T-helper 17 cell (primary cell): ENCODE data around the gene CUL4B. TPM values are rescaled to one million over a fixed set of nuclear protein-coding genes. Genes with fewer than 3 reads are reported as not detected.

Experiments
- ATAC-seq: fragments of 150-1000 bp; cut with Tn5 transposase; 2 replicates; pipeline ENCODE4 v1.10.0; 2021; ENCODE audit warnings: mild to moderate bottlenecking, moderate library complexity
- DNase-seq, 3 donors: peaks; one replicate each; pipeline versions ENCODE4 v3.0.0 to v3.0.0-alpha.2; 2020 to 2021
- H3K9me3 ChIP-seq: one replicate; pipeline ENCODE4 v1.7.0; 2013; ENCODE audit warnings: low read length, mild to moderate bottlenecking; ENCODE audit not compliant: control insufficient read depth, poor library complexity, severe bottlenecking
- H3K27ac Mint-ChIP-seq: one replicate; pipeline ENCODE4 v1.8.0; 2022; ENCODE audit warnings: mild to moderate bottlenecking, moderate library complexity, mixed read lengths
- H3K27me3 Mint-ChIP-seq: one replicate; pipeline ENCODE4 v1.8.0; 2022; ENCODE audit warnings: mixed read lengths
- H3K36me3 Mint-ChIP-seq: one replicate; pipeline ENCODE4 v1.8.0; 2022; ENCODE audit warnings: low read depth, mixed read lengths
- H3K4me1 Mint-ChIP-seq: one replicate; pipeline ENCODE4 v1.8.0; 2022; ENCODE audit warnings: mild to moderate bottlenecking, mixed read lengths
- H3K4me3 Mint-ChIP-seq: one replicate; pipeline ENCODE4 v1.8.0; 2022; ENCODE audit warnings: mild to moderate bottlenecking, moderate library complexity, mixed read lengths
- total RNA-seq, 4 donors: library from RNA in 2 of 4; stranded (reverse) in 2 of 4; gene quantifications; one replicate each; pipeline ENCODE4 v1.2.3 and lab custom pipeline; 2022 to 2026

CUL4B gene
- total RNA-seq, 2 donors from 2014 or later: 32.4 to 33.9 TPM

DNA sequence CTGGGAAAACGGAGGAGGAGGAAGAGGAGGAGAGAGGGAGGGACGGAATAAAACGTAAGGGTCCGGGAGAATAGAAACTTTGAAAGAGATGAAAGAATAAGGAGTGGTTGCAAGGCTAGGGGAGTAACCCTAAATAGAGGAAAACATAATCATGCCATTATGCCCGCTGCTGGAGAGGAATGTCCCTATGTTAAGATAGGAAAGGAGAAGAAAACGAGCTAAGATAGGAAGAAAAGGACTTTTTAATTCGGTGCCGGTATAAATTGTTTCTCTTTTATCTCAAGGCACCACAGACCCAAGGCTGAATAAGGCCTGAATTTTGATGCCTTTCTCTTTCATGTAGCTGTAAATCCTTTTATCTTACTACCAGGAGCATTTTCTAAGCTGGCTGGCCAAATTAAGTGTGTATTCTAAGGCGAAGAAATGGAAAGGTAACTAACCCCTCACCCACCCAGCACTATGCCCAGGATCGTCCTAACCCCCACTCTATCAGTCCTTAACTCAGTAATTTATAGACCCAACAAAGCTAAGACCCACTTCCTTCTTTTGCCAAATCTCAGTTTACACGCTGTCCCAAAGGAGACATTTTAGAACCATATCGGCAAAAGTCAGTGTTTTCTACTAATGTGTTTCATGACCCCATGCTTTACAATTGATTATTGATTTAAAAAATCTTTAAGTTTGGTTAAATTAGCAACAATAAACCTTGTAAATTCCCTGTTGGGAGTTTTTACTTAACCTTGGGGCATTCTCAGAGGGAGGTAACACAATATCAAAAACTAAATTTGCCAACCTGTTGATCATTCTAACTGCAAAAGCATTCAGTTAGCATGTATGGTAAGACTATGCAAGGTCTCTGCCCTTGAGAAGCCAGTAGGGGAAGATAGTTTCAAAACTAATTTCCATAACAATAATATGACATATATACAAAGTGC, 1.1 kb upstream of the CUL4B start:
- Mint-ChIP-seq H3K4me3 (peak overlapping the region; percentile 99), H3K4me1 (peaks cover 9% of the 10 kb centered on the region), H3K27me3 (no peaks in the 10 kb centered on the region), H3K27ac (peak overlapping the region; percentile 96), H3K36me3 (peaks cover 2% of the 10 kb centered on the region)
- ATAC-seq: no peak
- no peak for DNase-seq
- no peaks in the 10 kb centered on the region for H3K9me3 ChIP-seq

DNA sequence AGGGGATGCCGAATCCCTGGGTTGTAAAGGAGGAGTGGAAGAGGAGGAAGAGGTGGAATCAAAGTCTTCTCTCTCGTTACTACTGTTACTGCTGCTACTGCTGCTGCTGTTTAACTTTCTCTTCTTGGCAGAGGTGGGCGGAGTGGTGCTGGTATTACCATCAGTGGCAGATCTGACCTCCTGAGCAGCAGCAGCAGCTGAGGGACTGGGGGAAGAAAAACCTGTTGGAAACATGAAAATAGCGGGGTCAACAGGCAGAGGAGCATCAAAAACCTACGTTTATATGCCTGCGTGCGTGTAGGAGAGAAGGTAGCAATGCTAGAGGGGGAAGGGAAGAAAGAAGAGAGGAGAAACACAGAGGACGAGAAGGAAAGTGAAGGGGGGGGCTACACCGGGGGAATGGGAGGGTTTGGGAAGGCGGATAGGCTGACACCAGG, 339 bp downstream of the CUL4B start:
- Mint-ChIP-seq H3K4me1 (peaks cover 9% of the 10 kb centered on the region), H3K36me3 (peaks cover 2% of the 10 kb centered on the region), H3K27ac (peak overlapping the region; percentile 96), H3K4me3 (peak overlapping the region; percentile 99), H3K27me3 (no peaks in the 10 kb centered on the region)
- peak in 1 of 3 donors; percentile 4 for DNase-seq
- H3K9me3 ChIP-seq: no peaks in the 10 kb centered on the region
- ATAC-seq: peak; percentile 39

DNA sequence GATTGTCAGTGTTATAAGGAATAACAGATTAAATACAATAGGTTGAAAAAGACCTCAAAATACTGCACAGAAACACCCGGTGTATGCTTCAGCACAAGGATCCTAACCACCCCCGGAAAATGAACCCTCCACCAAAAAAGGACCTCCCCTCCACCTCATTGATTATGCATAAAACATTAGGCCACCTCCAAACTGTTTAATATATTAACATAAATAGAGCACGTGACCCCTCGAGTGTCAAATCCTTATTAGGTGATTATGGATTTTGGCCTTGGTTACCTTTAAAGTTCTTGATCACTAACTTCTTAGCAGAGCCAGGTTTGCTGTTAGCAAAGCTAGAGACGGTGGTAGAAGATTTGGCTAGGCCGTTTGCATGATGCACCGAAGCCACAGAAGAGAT, 958 bp downstream of the CUL4B start:
- peak overlapping the region; percentile 96 for H3K27ac Mint-ChIP-seq
- peak overlapping the region; percentile 99 for H3K4me3 Mint-ChIP-seq
- H3K36me3 Mint-ChIP-seq: peaks cover 2% of the 10 kb centered on the region
- DNase-seq (no peak), ATAC-seq (no peak)
- H3K9me3 ChIP-seq: no peaks in the 10 kb centered on the region
- H3K27me3 Mint-ChIP-seq: no peaks in the 10 kb centered on the region
- H3K4me1 Mint-ChIP-seq: peaks cover 12% of the 10 kb centered on the region

DNA sequence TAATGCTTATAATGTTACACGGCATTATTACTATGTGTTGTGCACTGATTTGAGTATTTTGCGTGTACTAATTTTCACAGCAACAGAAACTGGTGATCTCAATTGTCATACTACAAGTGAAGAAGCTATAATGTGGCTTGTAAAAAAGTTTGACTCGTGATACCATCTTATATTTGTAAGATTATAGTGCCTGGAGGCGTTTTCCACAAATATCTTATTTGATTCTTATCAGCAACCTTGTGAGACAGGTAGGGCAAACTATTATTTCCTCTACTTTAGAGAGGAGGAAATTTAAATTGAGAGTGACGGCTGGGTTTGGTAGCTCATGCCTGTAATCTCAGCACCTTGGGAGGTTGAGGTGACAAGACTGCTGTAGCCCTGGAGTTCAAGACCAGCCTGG, 4.5 kb downstream of the CUL4B start:
- Mint-ChIP-seq H3K4me1 (peaks cover 5% of the 10 kb centered on the region), H3K27me3 (no peaks in the 10 kb centered on the region), H3K4me3 (no peak overlapping the region), H3K36me3 (no peaks in the 10 kb centered on the region), H3K27ac (no peak overlapping the region)
- no peak for ATAC-seq
- no peaks in the 10 kb centered on the region for H3K9me3 ChIP-seq
- no peak for DNase-seq

DNA sequence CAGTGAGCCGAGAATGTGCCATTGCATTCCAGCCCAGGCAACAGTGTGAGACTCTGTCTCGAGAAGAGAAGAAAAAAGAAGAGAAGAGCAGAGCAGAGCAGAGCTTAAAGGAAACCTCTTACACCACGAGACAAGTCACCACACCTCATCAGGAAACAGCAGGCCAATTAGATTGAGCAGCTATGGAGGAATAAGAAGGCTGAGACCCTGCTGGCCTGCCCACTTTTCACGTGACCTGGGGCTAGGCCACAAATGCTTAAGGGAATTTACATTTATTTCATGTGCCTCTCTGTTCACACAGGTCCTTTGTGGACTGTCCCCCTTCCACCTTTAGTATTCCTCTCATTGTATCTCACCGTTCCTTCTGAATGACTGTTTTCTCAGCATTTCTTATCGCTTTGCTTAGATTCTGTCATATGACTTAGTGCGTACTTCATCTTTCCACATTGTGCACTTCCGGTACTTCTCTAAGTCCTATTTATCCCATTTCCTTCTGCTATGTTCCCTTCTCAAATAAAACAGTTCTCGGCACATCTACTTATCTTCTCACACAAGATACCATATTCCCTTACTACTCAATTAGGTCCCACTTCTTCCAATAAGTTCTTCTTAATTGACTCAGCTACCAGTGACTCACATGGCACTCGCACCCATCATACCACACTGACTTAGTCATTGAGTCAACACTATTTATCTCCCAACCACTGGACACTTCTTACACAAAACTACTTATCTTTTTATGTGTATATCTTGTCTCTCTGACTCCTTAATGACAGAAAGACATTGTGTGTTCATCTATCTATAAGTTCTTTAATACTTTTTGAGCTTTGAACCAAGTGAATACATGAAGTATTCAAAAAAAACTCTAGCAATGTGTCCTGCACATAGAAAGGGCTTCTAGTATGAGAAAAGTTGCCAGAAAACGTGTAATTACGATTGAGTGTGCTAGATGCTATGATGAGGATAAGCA, 11.0 kb downstream of the CUL4B start:
- H3K4me3 Mint-ChIP-seq: no peak overlapping the region
- no peaks in the 10 kb centered on the region for H3K9me3 ChIP-seq
- peaks cover 7% of the 10 kb centered on the region for H3K4me1 Mint-ChIP-seq
- no peaks in the 10 kb centered on the region for H3K36me3 Mint-ChIP-seq
- no peak for ATAC-seq
- H3K27ac Mint-ChIP-seq: peak overlapping the region; percentile 74
- H3K27me3 Mint-ChIP-seq: no peaks in the 10 kb centered on the region
- DNase-seq: no peak

DNA sequence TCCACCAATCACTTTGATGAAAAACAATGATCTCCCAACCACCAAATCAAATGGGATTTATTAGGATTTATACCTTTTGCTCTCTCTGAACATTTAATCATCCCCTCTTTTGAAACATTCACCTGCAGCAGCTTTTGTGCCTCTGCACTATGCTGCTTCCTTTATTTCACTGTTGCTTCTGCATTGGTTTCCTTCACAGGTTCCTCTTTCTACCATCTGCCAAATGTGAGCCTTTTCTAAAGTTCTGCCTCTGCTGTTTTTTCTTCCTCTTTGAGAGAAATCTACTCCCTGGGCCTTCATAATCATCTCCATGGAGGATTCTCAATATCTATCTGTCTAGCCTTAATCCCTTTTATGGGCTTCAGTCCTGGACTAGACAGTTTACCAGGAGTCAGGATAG, 24.7 kb downstream of the CUL4B start:
- ATAC-seq: no peak
- Mint-ChIP-seq H3K4me3 (no peak overlapping the region), H3K36me3 (peaks cover 6% of the 10 kb centered on the region), H3K27me3 (no peaks in the 10 kb centered on the region), H3K27ac (no peak overlapping the region), H3K4me1 (peaks cover 4% of the 10 kb centered on the region)
- DNase-seq: no peak
- no peaks in the 10 kb centered on the region for H3K9me3 ChIP-seq

DNA sequence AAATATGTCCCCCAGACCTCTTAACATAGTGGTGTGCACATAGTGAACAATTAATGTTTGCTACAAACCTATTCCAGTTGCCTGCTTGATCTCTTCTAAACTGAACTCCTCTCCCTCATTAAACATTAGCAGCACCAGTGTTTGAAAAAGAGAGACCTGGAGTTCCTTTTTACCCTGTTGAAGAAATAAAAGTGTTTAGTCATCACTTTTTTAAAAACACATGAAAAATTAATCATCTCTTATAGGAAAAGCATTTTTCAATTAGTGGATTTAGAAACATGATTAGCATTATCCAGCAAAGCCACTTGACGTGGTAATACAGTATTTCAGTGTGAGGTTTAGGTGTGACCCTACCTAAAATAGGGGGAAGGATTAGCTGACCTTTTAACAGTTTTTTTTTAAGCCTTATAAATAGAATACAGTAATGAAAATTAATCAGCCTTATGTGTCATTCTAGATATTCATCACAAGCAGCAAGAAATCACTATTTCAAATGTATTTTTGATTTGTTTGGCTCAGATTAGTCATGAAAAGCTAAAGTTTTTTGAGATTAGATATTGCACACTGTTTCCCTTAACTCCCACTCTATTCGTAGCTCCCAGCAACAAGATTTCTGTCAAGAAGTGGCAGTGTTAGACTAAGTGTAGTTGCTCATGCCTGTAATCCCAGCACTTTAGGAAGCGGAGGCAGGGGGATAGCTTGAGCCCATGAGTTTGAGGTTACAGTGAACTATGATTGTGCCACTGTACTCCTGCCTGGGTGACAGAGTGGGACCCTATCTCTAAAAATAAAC, 26.2 kb downstream of the CUL4B start:
- Mint-ChIP-seq H3K27ac (no peak overlapping the region), H3K36me3 (peaks cover 6% of the 10 kb centered on the region), H3K4me1 (peaks cover 4% of the 10 kb centered on the region), H3K4me3 (no peak overlapping the region), H3K27me3 (no peaks in the 10 kb centered on the region)
- DNase-seq (no peak), ATAC-seq (no peak)
- no peaks in the 10 kb centered on the region for H3K9me3 ChIP-seq

DNA sequence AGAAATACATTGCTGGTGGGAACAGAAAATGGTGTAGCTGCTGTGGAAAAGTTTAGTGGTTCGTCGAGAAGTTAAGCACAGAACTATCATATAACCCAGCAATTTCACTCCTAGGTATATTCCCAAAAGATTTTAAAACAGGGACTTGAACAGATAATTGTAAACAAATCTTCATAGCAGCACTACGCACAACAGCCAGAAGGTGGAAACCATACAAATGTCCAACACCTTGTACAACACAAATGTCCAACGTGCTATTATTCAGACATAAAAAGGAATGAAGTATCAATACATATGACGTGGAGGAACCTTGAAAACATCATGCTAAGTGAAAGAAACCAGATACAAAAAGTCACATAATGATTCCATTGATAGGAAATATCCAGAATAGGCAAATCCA, 37.9 kb downstream of the CUL4B start:
- H3K36me3 Mint-ChIP-seq: peaks cover 5% of the 10 kb centered on the region
- H3K27me3 Mint-ChIP-seq: no peaks in the 10 kb centered on the region
- peaks cover 2% of the 10 kb centered on the region for H3K4me1 Mint-ChIP-seq
- DNase-seq (no peak), ATAC-seq (no peak)
- no peak overlapping the region for H3K4me3 Mint-ChIP-seq
- H3K9me3 ChIP-seq: no peaks in the 10 kb centered on the region
- H3K27ac Mint-ChIP-seq: no peak overlapping the region

DNA sequence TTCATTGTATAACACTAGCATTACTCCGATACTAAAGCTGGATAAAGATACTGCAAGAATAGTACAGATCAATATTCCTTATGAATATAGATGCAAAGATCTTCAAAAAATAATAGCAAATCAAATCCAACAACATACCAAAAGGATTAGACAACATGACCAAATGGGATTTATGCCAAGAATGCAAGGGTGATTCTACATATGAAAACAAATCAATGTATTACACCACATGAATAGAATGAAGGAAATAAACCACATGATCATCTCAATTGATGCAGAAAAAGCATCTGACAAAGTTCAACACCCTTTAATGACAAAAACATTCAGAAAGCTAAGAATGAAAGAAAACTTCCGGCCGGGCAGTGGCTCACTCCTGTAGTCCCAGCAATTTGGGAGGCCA, 42.8 kb downstream of the CUL4B start:
- peaks cover 1% of the 10 kb centered on the region for H3K36me3 Mint-ChIP-seq
- ATAC-seq (no peak), DNase-seq (no peak)
- no peak overlapping the region for H3K4me3 Mint-ChIP-seq
- no peak overlapping the region for H3K27ac Mint-ChIP-seq
- peaks cover 2% of the 10 kb centered on the region for H3K4me1 Mint-ChIP-seq
- no peaks in the 10 kb centered on the region for H3K9me3 ChIP-seq
- no peaks in the 10 kb centered on the region for H3K27me3 Mint-ChIP-seq

DNA sequence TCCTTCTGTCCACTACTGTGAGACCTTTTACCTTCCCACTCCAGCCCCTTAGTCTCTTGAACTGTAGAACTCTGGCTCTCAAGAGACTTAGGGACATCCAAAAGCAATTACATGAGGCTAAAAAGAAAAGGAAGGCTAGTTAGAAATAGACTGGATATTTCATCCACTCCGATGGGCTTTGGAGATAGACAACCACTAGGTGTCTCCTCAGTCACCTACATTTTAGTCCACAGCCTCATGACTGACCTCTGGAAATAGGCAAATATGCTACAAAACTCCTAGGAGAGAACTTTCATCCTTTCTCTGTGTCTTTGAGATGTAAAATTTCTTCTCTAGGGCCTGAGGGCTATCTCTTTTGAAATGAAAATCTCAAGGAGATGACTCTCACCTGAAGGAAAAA, 46.5 kb downstream of the CUL4B start:
- DNase-seq (no peak), ATAC-seq (no peak)
- no peak overlapping the region for H3K4me3 Mint-ChIP-seq
- H3K27ac Mint-ChIP-seq: no peak overlapping the region
- H3K36me3 Mint-ChIP-seq: no peaks in the 10 kb centered on the region
- H3K9me3 ChIP-seq: no peaks in the 10 kb centered on the region
- peaks cover 2% of the 10 kb centered on the region for H3K4me1 Mint-ChIP-seq
- no peaks in the 10 kb centered on the region for H3K27me3 Mint-ChIP-seq

DNA sequence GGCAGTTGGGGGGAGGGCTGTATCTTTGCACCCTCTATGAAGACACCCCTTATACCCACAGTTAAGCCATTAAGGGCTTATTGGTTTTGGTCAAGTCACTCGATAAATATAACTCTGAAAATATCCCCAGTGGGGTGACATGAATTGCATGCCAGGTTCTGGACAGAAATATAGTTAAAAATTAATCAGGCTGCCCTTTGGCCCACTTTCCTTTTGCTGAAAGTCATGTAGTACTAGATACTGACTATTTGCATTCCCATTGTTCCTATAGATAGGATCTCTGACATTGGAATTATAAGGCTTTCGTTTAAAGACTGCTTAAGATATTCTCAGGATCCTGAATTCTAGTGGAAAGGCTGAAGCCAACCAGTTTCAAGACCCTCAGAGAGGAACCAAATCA, 48.1 kb downstream of the CUL4B start:
- H3K27me3 Mint-ChIP-seq: no peaks in the 10 kb centered on the region
- no peaks in the 10 kb centered on the region for H3K4me1 Mint-ChIP-seq
- no peak for DNase-seq
- no peak overlapping the region for H3K4me3 Mint-ChIP-seq
- no peak for ATAC-seq
- H3K9me3 ChIP-seq: no peaks in the 10 kb centered on the region
- H3K27ac Mint-ChIP-seq: no peak overlapping the region
- no peaks in the 10 kb centered on the region for H3K36me3 Mint-ChIP-seq

DNA sequence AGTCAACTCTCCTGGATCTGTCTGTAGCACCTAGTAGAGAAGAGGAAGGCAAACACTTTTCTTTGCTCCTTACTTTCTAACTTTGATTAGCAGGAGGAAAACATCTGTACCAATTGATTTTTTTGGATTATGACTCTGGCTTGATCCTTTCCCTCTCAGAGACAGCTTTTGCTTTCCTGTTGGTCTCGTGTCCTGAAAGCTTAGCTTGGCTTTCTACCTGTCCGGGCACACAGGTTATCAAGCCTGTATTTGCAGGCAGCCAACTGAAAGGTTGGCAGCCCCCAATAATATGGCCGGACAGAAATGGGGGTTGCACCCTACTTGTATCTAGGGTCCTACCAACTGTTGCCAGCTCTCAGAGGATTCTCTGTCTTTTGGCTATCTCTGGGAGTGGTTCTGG, 48.5 kb downstream of the CUL4B start:
- ATAC-seq: no peak
- Mint-ChIP-seq H3K4me1 (no peaks in the 10 kb centered on the region), H3K4me3 (no peak overlapping the region), H3K27me3 (no peaks in the 10 kb centered on the region), H3K27ac (no peak overlapping the region), H3K36me3 (no peaks in the 10 kb centered on the region)
- no peak for DNase-seq
- H3K9me3 ChIP-seq: no peaks in the 10 kb centered on the region

DNA sequence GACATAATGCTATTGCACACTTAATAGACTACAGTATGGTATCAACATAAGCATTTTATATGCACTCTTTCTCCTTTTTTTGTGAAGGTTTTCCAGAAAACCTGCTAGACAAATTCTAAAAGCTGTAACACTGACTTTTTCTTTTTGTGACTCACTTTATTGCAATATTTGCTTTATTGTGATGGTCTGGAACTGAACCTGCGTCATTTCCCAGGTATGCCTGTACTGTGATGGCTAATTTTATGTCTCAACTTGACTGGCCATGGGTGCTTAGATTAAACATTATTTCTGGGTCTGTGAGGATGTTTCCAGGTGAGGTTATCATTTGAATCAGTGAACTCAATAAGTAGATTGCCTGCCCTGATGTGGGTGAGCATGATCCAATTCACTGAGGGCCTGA, 56.2 kb downstream of the CUL4B start:
- Mint-ChIP-seq H3K36me3 (no peaks in the 10 kb centered on the region), H3K4me1 (no peaks in the 10 kb centered on the region), H3K27ac (no peak overlapping the region), H3K4me3 (no peak overlapping the region), H3K27me3 (no peaks in the 10 kb centered on the region)
- DNase-seq (no peak), ATAC-seq (no peak)
- no peaks in the 10 kb centered on the region for H3K9me3 ChIP-seq
